Measurements from ENCODE around the gene ARL5A. TPM values are rescaled to one million over a fixed set of nuclear protein-coding genes. Genes with fewer than 3 reads are reported as not detected.

The ARL5A gene
- polyA plus RNA-seq, 3 donors, result 21.3 to 85.8 (median 74.5) TPM

DNA sequence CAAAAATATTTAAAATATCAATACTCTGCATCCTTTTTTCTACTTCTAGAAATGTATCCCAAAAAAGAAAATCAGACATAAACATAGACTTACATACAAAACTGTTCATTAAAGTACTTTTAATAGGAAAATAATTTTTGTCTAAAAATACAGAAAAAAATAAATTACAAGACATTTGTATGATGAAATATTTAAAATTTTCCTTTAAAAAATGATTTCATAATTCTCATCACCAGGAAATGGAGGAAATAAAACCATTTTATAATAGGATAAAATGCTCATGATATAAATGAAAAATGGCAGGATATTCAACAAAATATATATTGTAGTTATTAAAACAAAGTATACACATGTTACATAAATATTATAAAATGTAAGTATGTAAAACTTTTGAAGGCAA is 24.4 kb downstream of the ARL5A start:
- TF ChIP-seq, protein P1, sequence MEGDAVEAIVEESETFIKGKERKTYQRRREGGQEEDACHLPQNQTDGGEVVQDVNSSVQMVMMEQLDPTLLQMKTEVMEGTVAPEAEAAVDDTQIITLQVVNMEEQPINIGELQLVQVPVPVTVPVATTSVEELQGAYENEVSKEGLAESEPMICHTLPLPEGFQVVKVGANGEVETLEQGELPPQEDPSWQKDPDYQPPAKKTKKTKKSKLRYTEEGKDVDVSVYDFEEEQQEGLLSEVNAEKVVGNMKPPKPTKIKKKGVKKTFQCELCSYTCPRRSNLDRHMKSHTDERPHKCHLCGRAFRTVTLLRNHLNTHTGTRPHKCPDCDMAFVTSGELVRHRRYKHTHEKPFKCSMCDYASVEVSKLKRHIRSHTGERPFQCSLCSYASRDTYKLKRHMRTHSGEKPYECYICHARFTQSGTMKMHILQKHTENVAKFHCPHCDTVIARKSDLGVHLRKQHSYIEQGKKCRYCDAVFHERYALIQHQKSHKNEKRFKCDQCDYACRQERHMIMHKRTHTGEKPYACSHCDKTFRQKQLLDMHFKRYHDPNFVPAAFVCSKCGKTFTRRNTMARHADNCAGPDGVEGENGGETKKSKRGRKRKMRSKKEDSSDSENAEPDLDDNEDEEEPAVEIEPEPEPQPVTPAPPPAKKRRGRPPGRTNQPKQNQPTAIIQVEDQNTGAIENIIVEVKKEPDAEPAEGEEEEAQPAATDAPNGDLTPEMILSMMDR (IDR thresholded peaks at IDR 0.05), result no peak
- Histone ChIP-seq H4K20me1 (ENCODE audit: insufficient read depth, low read length) (peaks cover 17% of the 10 kb centered on the region), H2AFZ (ENCODE audit: insufficient read depth, low read depth, low read length, poor library complexity, severe bottlenecking) (no peak overlapping the region), H3K9ac (ENCODE audit: insufficient read depth, low read length, poor library complexity, severe bottlenecking) (no peak overlapping the region), H3K27ac (ENCODE audit: low read depth in 1 of 2, low read length in 2 of 2) (no peak overlapping the region), H3K4me3 (replicated peaks in 1 of 3; ENCODE audit: low read depth in 2 of 3, low read length in 3 of 3) (no peak overlapping the region), H3K4me1 (ENCODE audit: control insufficient read depth in 1 of 2, insufficient read depth in 2 of 2, low read length in 2 of 2) (no peaks in the 10 kb centered on the region), H3K36me3 (replicated peaks in 1 of 2; ENCODE audit: control insufficient read depth in 1 of 2, insufficient read depth in 2 of 2, low read length in 2 of 2) (peaks cover 54 to 94% of the 10 kb centered on the region in 2 donors), H3K9me3 (replicated peaks in 1 of 2; ENCODE audit: control insufficient read depth in 1 of 2, insufficient read depth in 1 of 2, low read length in 2 of 2) (no peaks in the 10 kb centered on the region), H3K27me3 (ENCODE audit: control insufficient read depth in 2 of 2, insufficient read depth in 2 of 2, low read length in 2 of 2) (no peaks in the 10 kb centered on the region), H3K79me2 (ENCODE audit: insufficient read depth, low read length) (no peaks in the 10 kb centered on the region), H3K4me2 (replicated peaks; ENCODE audit: extremely low read depth, low read length, poor library complexity, severe bottlenecking) (no peak overlapping the region)
- Mint-ChIP-seq H3K36me3 (peaks cover 36 to 37% of the 10 kb centered on the region in 2 donors), H3K27ac (no peak overlapping the region), H3K4me3 (no peak overlapping the region), H3K27me3 (ENCODE audit: low read depth in 3 of 3) (no peaks in the 10 kb centered on the region), H3K9me3 (no peaks in the 10 kb centered on the region), H3K4me1 (no peaks in the 10 kb centered on the region)
- DNase-seq, result no peak
- intact Hi-C loops (cut with micrococcal nuclease), result no loop called here

DNA sequence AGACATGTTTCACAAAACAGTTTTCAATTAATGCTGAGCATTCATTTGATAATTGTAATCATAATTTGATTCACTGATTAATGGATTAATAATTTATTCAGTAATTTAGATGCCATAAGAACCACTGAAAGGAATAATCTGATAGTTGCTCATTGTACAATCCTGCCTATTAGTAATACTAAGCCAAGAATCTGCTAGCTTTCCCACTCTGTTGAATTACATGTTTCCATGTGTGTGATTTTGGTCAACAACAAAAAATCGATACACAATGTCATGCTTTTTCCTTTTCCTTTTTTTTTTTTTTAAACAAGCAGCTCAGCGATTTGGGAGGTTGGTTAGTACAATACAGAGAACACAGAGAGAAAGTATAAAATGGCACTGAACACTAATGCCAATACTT is 25.9 kb downstream of the ARL5A start:
- whole genome bisulfite sequencing (ENCODE audit: insufficient coverage), result no CpG with 5 or more reads among the region's 2 CpGs

More for the DNA sequence above, 25.9 kb downstream of the ARL5A start:
- Histone ChIP-seq H3K79me2 (ENCODE audit: insufficient read depth, low read length) (no peaks in the 10 kb centered on the region), H3K9ac (ENCODE audit: insufficient read depth, low read length, poor library complexity, severe bottlenecking) (no peak overlapping the region), H3K4me2 (replicated peaks; ENCODE audit: extremely low read depth, low read length, poor library complexity, severe bottlenecking) (no peak overlapping the region), H3K4me1 (ENCODE audit: control insufficient read depth in 1 of 2, insufficient read depth in 2 of 2, low read length in 2 of 2) (no peaks in the 10 kb centered on the region), H3K4me3 (replicated peaks in 1 of 3; ENCODE audit: low read depth in 2 of 3, low read length in 3 of 3) (no peak overlapping the region), H4K20me1 (ENCODE audit: insufficient read depth, low read length) (peaks cover 13% of the 10 kb centered on the region), H2AFZ (ENCODE audit: insufficient read depth, low read depth, low read length, poor library complexity, severe bottlenecking) (no peak overlapping the region), H3K9me3 (replicated peaks in 1 of 2; ENCODE audit: control insufficient read depth in 1 of 2, insufficient read depth in 1 of 2, low read length in 2 of 2) (no peaks in the 10 kb centered on the region), H3K36me3 (replicated peaks in 1 of 2; ENCODE audit: control insufficient read depth in 1 of 2, insufficient read depth in 2 of 2, low read length in 2 of 2) (peaks cover 48 to 85% of the 10 kb centered on the region in 2 donors), H3K27me3 (ENCODE audit: control insufficient read depth in 2 of 2, insufficient read depth in 2 of 2, low read length in 2 of 2) (no peaks in the 10 kb centered on the region), H3K27ac (ENCODE audit: low read depth in 1 of 2, low read length in 2 of 2) (no peak overlapping the region)
- TF ChIP-seq, protein P1 (IDR thresholded peaks at IDR 0.05), result no peak
- Mint-ChIP-seq H3K27me3 (ENCODE audit: low read depth in 3 of 3) (no peaks in the 10 kb centered on the region), H3K27ac (no peak overlapping the region), H3K9me3 (no peaks in the 10 kb centered on the region), H3K36me3 (peaks cover 43% of the 10 kb centered on the region in 2 donors), H3K4me3 (no peak overlapping the region), H3K4me1 (no peaks in the 10 kb centered on the region)
- intact Hi-C loops (cut with micrococcal nuclease), result no loop called here
- DNase-seq, result no peak

Data from CD14-positive monocyte (primary cell).